Activated CD8-positive, alpha-beta memory T cell treated with anti-CD3 and anti-CD28 coated beads, Interleukin-2, amount 50 U/mL, for 48 hours (primary cell): ENCODE measurements around the gene FBP1.

Experiments
- DNase-seq: peaks from one replicate; pipeline ENCODE4 v3.0.0-alpha.2; 2020

Gene FBP1

DNA sequence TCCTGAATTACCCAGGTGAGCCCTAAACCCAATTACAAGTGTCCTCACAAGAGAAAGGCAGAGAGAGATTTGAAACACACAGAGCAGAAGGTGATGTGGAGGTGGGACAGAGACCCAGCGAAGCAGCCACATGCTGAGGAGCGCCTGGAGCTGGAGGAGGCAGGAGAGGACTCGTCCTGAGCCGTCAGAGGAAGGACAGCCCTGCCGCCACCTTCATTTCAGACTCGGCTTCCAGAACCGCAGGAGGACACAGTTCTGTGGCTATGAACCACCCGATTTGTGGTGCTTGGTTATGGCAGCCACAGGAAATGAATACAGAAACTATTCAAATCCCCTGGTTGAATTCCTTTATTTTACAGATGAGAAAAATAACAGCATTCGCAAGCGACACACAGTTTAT lies 16.4 kb upstream of the FBP1 start:
- DNase-seq, result peak; percentile 55

DNA sequence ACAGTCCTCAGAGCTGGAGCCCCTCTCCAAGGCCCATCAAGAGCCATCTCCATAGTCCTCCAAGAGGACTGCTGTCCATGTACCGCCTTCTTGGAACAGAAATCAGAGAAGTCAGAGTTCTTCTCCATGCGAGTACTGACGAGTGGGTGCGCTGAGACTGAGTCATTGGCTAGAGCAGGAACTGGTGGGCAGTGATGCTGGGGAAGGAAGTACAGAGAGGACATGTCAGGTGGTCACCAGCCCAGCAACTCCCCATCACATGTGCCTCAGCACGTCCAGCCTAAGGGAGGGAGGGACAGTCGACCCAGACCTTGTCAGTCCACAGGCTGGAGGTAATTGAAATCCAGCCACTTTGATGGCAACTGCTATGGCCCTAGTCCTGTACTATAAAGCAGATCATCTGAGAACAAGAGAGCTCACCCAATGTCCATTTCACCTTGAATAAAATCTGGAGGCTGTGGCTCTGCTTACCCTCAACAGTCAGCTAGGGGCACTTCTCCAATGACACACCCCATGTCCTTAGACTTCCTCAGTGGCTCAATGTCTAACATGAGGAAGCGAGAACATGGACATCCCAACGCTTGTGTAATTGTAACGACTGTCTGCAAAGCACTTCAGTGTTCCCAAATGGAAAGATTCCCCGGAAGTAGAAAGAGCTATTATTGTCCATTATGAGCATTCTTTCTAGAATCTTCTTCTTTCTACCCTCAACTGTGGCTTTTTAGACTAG lies 15.0 kb upstream of the FBP1 start:
- DNase-seq, result no peak

DNA sequence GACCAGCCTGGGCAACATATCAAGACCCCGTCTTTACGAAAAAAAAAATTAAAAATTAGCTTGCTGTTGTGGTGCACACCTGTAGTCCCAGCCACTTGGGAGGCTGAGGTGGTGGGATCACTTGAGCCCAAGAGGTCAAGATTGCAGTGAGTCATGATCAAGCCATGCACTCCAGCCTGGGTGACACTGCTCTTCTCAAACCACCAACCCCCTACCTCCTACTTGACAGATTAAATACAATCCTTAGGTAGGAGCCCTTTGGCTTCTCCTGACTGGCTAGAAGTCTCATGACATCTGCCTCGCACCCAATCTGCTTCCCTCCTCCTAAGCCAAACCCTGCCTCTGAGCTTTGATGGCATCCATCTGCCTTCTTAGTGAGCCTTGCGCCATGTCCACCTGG lies 11.6 kb upstream of the FBP1 start:
- DNase-seq, result no peak

DNA sequence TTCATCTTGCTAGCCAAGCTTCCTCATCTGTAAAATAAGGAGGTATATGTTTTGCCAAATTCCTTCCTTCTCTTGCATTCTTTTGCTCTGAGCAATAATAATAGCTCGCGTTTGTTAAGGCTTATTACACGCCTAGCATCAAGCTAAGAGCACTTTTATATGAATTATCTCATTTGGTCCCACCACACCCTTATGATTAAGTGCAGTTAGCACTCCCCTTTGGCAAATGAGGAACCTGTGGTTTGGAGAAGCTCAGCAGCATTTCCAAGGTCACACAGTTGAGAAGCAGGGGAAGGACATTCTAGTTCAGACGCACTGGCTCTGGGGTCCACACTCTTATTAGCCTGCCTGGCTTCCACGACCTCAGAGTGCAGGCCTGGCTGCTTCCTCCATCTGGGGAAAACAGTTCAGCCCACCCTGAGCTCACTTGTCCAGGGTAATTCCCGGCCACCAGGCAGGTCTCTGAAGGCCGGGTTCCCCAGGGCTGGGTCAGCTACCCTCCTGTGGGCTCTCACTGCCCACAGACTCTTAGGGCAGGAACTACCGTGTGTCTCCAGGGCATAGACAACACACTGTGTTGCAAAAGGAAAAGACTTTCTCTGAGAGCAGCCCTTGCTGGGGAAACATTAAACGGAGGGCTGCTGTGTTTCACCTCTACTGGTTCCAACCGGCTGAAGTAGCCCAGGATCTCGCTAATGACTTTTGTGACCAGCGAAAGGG lies 9.9 kb upstream of the FBP1 start:
- no peak for DNase-seq

- DNase-seq, result no peak
Measured at GRCh38 chr9:94648185-94648584, 8.9 kb upstream of the FBP1 start.

- DNase-seq, result no peak
Measured at GRCh38 chr9:94645901-94646300, 6.6 kb upstream of the FBP1 start.

DNA sequence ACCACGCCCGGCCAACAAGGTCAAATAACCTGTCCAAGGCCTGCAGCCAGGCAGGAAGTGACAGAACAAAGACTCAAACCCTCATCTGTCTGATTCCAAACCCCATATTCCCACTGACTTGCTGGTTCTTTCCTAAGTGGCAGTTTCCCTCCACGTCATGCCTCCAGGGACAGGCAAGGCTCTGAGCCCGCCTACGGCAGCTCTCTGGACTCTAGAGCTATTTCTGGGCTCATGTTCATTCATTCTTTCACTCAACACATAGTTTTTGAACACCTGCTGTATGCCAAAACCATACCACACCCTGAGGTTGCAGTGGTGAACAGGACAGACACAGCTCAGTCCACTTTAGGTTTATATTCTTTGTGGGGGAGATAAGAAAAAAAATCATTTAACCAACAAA lies 5.2 kb upstream of the FBP1 start:
- DNase-seq, result no peak

GRCh38 chr9:94643741-94644140 lies 4.4 kb upstream of the FBP1 start:
- no peak for DNase-seq

- no peak for DNase-seq
Measured at GRCh38 chr9:94643176-94643575, 3.9 kb upstream of the FBP1 start.

DNA sequence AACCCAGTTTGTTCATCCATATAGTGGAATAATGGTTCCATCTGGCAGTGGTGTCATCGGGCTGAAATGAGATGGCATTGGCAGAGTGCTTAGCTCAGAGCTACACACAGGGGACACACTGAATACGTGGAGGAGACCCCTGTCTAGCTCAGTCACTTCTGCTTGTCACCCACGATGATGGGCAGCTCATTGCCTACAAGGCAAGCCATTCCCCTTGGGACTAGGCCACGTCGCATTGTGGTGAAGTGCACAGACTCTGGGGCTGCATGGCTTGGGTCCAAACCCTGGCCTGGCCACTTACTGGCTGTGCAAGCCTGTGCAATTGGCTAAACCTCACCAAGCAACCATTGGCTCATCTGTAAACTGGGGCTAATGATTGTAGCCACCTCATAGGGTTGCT lies 3.2 kb upstream of the FBP1 start:
- DNase-seq, result no peak

DNA sequence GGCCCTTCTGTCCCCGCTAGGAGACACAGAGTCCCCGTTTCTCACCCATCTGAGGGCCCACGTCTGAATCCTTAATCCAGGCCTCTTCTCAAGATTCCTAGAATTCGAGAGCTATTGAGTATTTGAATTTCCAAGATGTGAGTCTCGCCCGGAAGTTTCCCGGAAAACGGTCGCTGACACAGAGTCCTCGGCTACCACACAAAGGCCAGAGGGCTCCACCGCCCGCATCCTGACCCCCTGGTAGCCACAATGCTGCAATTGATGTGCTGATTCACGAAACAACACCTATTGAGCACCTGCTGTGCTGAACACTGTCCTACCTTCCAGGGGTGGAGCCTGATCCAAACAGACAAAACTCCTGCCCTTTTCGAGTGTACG lies 670 bp upstream of the FBP1 start:
- no peak for DNase-seq

- DNase-seq, result no peak
Measured at GRCh38 chr9:94638335-94639060, 820 bp downstream of the FBP1 start.

DNA sequence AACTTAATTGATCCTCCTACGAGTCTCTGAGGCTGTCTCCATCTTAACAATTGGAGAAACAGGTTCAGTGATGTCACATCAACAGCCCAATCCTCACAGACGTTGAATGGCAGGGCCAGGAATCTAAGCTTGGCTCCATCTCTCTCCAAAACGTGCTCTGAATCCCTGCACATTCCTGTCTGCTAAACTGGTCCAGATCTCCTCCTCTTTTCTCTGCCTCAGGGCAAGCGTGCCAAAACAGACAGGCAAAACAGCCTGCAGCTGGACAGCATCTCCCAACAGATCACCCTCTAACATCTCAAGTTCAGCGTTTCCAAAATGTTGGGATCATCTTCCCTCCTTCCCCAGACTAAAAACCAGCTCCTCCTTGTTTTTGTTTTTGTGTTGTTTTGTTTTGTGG lies 6.6 kb downstream of the FBP1 start:
- no peak for DNase-seq

GRCh38 chr9:94631599-94631998 lies 7.7 kb downstream of the FBP1 start:
- no peak for DNase-seq

GRCh38 chr9:94630833-94631232 lies 8.5 kb downstream of the FBP1 start:
- no peak for DNase-seq

- no peak for DNase-seq
Measured at GRCh38 chr9:94630281-94630680, 9.0 kb downstream of the FBP1 start.

DNA sequence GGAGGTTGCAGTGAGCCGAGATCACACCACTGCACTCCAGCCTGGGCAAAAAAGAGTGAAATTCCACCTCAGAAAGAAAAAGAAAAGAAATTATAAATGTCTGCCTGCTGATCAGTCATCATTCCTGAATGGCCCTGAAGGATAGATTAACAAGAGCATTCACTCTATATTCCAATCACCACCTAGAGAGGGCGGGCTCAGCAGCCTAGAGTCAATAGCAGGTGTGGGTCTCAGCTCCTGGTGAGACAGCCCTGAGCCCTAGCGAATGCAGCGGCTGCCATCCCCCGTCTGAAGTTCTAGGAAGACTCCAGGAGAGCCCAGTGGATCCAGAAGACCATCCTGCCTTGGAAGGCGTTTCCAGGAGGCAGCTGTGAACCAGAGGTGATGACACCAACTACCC lies 12.0 kb downstream of the FBP1 start:
- no peak for DNase-seq

DNA sequence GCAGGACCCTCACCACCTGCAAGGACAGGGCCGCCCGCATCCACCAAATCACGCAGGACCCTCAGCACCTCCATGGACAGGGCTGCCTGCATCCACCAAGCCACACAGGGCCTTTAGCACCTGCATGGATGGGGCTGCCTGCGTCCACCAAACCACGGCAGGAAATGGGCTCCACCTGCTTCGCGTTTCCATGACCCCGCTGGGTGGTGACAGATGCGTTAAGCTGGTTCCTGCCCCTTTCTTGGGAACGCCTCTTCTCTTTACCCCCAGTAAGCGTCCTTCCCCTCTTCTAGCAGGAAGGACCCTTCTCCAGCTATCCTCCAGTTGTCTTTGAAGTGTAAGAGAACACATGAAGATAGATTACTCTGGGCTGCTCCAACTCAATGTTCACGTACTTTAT lies 13.5 kb downstream of the FBP1 start:
- no peak for DNase-seq

DNA sequence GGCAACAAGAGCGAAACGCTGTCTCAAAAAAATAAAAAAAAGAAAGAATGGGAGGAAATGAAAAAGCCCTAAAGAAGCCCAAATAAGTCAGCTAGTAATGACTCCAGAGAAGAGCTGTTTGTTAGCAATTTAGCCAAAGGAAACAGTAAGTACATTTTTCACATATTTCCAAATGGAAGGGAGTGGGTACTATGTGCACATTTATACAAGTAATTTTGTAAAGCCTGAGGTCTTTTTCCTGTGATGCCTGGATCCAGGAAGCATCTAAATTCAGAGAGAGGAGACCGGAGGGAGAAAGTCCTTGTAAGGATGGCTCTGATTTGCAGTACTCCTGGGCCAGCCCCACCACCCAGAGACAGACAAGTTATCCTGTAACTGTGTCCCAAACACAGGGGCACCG lies 14.7 kb downstream of the FBP1 start:
- no peak for DNase-seq

DNA sequence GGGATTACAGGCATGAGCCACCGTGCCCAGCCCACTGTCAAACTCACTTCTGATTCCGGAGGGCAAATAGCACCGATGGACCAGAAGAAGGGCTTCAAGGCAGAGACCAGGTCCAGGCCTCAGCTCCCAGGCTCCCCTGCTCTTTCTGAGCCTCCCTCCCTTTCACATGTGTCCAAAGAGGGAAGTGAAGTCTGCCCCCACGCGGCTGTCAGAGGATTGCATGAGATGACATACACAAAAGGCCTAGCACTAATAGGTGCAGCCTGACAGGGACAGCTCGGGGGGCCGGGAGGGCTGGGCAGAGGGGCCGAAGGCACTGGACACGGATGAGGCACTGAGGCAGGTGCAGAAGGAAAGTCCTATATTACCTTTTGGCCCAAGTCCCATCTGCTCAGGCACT lies 16.1 kb downstream of the FBP1 start:
- peak; percentile 58 for DNase-seq

DNA sequence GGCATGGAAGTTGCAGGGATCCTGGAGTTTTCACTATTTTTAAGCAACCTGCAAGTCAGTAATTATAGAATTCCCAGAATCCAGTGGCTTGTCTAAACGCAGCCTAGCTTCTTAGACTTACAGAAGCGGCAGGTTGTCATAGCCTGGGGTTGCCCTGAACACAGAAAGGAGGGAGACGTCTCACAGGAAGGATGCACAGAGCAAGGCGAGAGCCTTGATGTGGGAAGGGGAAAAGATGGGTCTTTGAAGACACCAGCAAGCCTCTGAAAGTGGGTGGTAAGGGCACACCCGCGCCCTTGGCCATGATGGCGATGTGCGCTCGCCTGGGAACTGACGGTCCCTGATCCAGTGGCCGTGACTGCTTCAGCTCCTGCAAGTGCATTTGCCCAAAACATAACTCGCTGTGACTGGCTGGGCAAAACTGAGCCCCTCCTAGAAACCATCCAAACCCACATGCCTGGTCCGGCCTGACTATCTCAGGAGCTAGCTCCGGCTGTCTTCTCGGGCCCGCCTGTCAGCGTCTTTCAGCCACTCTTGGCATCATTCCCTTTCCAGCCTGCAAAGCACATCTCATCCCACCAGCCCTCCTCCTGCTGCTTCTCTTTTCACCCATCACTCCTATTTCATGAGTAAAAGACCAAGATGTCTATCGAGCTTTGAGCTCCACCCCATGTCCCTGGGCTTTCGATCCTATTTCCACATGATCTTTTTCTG lies 17.1 kb downstream of the FBP1 start:
- DNase-seq, result no peak

GRCh38 chr9:94619026-94619425 lies 20.3 kb downstream of the FBP1 start:
- DNase-seq, result no peak

GRCh38 chr9:94613003-94613402 lies 26.3 kb downstream of the FBP1 start:
- DNase-seq, result no peak

DNA sequence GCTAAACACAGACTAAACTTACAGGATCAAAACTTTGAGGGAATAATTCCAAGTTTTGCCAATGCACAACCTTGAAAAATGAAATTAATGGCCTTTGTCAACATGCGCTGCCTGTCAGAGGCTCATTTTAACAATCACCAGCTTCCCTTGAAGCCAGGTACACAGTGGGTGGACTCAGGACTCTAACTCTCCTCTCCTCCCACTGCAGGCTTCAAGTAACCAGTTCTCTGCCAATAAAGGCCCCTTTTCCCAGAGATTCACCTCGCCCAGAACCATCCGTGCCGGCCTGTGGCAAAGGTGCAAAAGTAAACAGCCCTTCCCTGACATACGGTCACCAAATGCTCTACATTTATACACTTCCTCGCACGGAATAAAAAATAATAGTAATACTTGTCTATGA lies 27.2 kb downstream of the FBP1 start:
- no peak for DNase-seq
